DOHH2 (cell line): Measurements from ENCODE around the gene ZMAT3.

Source experiments
- H3F3A ChIP-seq: fragments of 200-600 bp; sonication (generic), shearing (Covaris generic); 2 replicates; pipeline ENCODE4 v1.6.0; 2016; ENCODE audit warnings: antibody characterized with exemption, mild to moderate bottlenecking; ENCODE audit not compliant: control insufficient read depth, insufficient read depth
- H3K27ac ChIP-seq: fragments of 200-600 bp; sonication (generic); 2 replicates; pipeline ENCODE4 v1.5.1; 2014; ENCODE audit warnings: low read depth, mild to moderate bottlenecking, low read length, moderate library complexity
- H3K27me3 ChIP-seq: fragments of 200-600 bp; sonication (generic); 2 replicates; pipeline ENCODE4 v1.6.1; 2014; ENCODE audit warnings: mild to moderate bottlenecking, low read length, mixed read lengths; ENCODE audit not compliant: control insufficient read depth
- H3K36me3 ChIP-seq: fragments of 200-600 bp; sonication (generic); 2 replicates; pipeline ENCODE4 v1.6.1; 2014; ENCODE audit warnings: mild to moderate bottlenecking, low read length, moderate library complexity, mixed read lengths; ENCODE audit not compliant: control insufficient read depth
- H3K4me1 ChIP-seq: fragments of 200-600 bp; sonication (generic); 2 replicates; pipeline ENCODE4 v1.6.1; 2014; ENCODE audit warnings: mild to moderate bottlenecking, low read length, mixed read lengths; ENCODE audit not compliant: control insufficient read depth
- H3K4me2 ChIP-seq: fragments of 200-600 bp; sonication (generic); 2 replicates; pipeline ENCODE4 v1.6.0; 2014; ENCODE audit warnings: mild to moderate bottlenecking, low read length, moderate library complexity
- H3K4me3 ChIP-seq: fragments of 200-600 bp; sonication (generic); 2 replicates; pipeline ENCODE4 v1.5.1; 2014; ENCODE audit warnings: mild to moderate bottlenecking, low read length, mixed read lengths
- H3K79me2 ChIP-seq: fragments of 200-600 bp; sonication (generic); 2 replicates; pipeline ENCODE4 v1.6.1; 2014; ENCODE audit warnings: mild to moderate bottlenecking, low read length, mixed read lengths; ENCODE audit not compliant: control insufficient read depth
- H3K9me2 ChIP-seq: fragments of 200-600 bp; sonication (generic); replicated peaks from 2 replicates; pipeline ENCODE4 v1.6.1; 2014; ENCODE audit warnings: mild to moderate bottlenecking, low read length, mixed read lengths; ENCODE audit not compliant: control insufficient read depth
- H3K9me3 ChIP-seq: fragments of 200-600 bp; sonication (generic); 2 replicates; pipeline ENCODE4 v1.6.1; 2014; ENCODE audit warnings: antibody characterized with exemption, low read length, mixed read lengths; ENCODE audit not compliant: control insufficient read depth, insufficient read depth
- H4K20me1 ChIP-seq: fragments of 200-600 bp; sonication (generic); 2 replicates; pipeline ENCODE4 v1.6.0; 2014; ENCODE audit warnings: low read depth, mild to moderate bottlenecking, antibody characterized with exemption, low read length, moderate library complexity; ENCODE audit not compliant: control insufficient read depth, insufficient read depth
- CTCF ChIP-seq: fragments of 200-600 bp; sonication (generic); IDR thresholded peaks from one replicate; pipeline ENCODE4 v1.5.1; 2014; ENCODE audit warnings: antibody characterized with exemption, mild to moderate bottlenecking, low read depth, low read length; ENCODE audit not compliant: poor library complexity, severe bottlenecking
- EZH2phosphoT487 ChIP-seq: fragments of 200-600 bp; sonication (generic); IDR thresholded peaks from 2 replicates; pipeline ENCODE4 v1.6.1; 2017; ENCODE audit warnings: borderline replicate concordance, mild to moderate bottlenecking, antibody characterized with exemption, low read length, moderate library complexity, mixed read lengths

The ZMAT3 gene

GRCh38 chr3:179026636-179027035 is 45.0 kb downstream of the ZMAT3 start:
- no peaks in the 10 kb centered on the region for H3K9me2 ChIP-seq
- H3K9me3 ChIP-seq: no peaks in the 10 kb centered on the region
- no peak overlapping the region for H3K4me2 ChIP-seq
- H3F3A ChIP-seq: no peaks in the 10 kb centered on the region
- peaks cover 8% of the 10 kb centered on the region for H3K36me3 ChIP-seq
- TF ChIP-seq CTCF: no peak
- TF ChIP-seq EZH2phosphoT487: no peak
- H3K4me3 ChIP-seq: no peak overlapping the region
- no peaks in the 10 kb centered on the region for H3K79me2 ChIP-seq
- H3K27ac ChIP-seq: no peak overlapping the region
- H4K20me1 ChIP-seq: no peaks in the 10 kb centered on the region
- no peaks in the 10 kb centered on the region for H3K27me3 ChIP-seq
- H3K4me1 ChIP-seq: no peaks in the 10 kb centered on the region

- no peak overlapping the region for H3K27ac ChIP-seq
- H3K9me3 ChIP-seq: no peaks in the 10 kb centered on the region
- H3K4me2 ChIP-seq: no peak overlapping the region
- no peaks in the 10 kb centered on the region for H4K20me1 ChIP-seq
- no peaks in the 10 kb centered on the region; the same call in none of the 2 replicates for H3K36me3 ChIP-seq
- peaks cover 18% of the 10 kb centered on the region for H3K4me1 ChIP-seq
- no peak for TF ChIP-seq CTCF
- TF ChIP-seq EZH2phosphoT487: no peak
- no peaks in the 10 kb centered on the region for H3K79me2 ChIP-seq
- no peaks in the 10 kb centered on the region for H3K9me2 ChIP-seq
- H3F3A ChIP-seq: no peaks in the 10 kb centered on the region
- no peak overlapping the region for H3K4me3 ChIP-seq
- H3K27me3 ChIP-seq: no peaks in the 10 kb centered on the region
Measured at GRCh38 chr3:179021119-179021903, 50.3 kb downstream of the ZMAT3 start.

- no peak overlapping the region for H3K4me3 ChIP-seq
- no peaks in the 10 kb centered on the region for H3K9me2 ChIP-seq
- H3K4me1 ChIP-seq: peaks cover 22% of the 10 kb centered on the region
- TF ChIP-seq EZH2phosphoT487: no peak
- no peak for TF ChIP-seq CTCF
- no peaks in the 10 kb centered on the region for H3K9me3 ChIP-seq
- no peaks in the 10 kb centered on the region for H3K27me3 ChIP-seq
- H3K79me2 ChIP-seq: no peaks in the 10 kb centered on the region
- H3K27ac ChIP-seq: no peak overlapping the region
- H3K36me3 ChIP-seq: no peaks in the 10 kb centered on the region; the same call in none of the 2 replicates
- H3F3A ChIP-seq: no peaks in the 10 kb centered on the region
- no peak overlapping the region for H3K4me2 ChIP-seq
- no peaks in the 10 kb centered on the region for H4K20me1 ChIP-seq
Measured at GRCh38 chr3:179020112-179020511, 51.5 kb downstream of the ZMAT3 start.
